Caco-2 (cell line): ENCODE measurements around the gene PLPP3. TPM values are rescaled to one million over a fixed set of nuclear protein-coding genes. Genes with fewer than 3 reads are reported as not detected.

Experiments used
- BruUV-seq: library from RNA; stranded (reverse); fragments of 400-500 nt; replicated peaks from 2 replicates; lab custom pipeline; 2021; lab: Mats Ljungman, UMichigan
- CTCF ChIA-PET: fragments of 300-600 bp; sonication (Branson Sonifier 250); formaldehyde crosslinking; loops from one replicate; lab custom pipeline; 2022; ENCODE audit warnings: antibody characterized with exemption; lab: Charles Lee
- POLR2A ChIA-PET: fragments of 300-600 bp; sonication (Branson Sonifier 250); formaldehyde crosslinking; loops from one replicate; lab custom pipeline; 2022; ENCODE audit warnings: antibody characterized with exemption; lab: Charles Lee
- DNase-seq, 2 experiments: peaks; one replicate each; pipeline versions ENCODE4 v3.0.0 to v3.0.0-alpha.2; 2020 to 2022
- H3K27me3 ChIP-seq: replicated peaks from 2 replicates; pipeline ENCODE4 v1.6.0; 2011; ENCODE audit warnings: low read length; ENCODE audit not compliant: control insufficient read depth, insufficient read depth
- H3K36me3 ChIP-seq: 2 replicates; pipeline ENCODE4 v1.5.1; 2011; ENCODE audit warnings: low read length; ENCODE audit not compliant: control insufficient read depth, insufficient read depth
- H3K4me1 ChIP-seq: fragments of 250-450 bp; sonication (Bioruptor Pico); 2 replicates; pipeline ENCODE4 v1.5.1; 2020; ENCODE audit warnings: mild to moderate bottlenecking
- H3K4me3 ChIP-seq: 2 replicates; pipeline ENCODE4 v1.5.1; 2011; ENCODE audit warnings: low read depth, mild to moderate bottlenecking, control low read depth, low read length
- H3K9me3 ChIP-seq: fragments of 250-450 bp; sonication (Bioruptor Pico); 2 replicates; pipeline ENCODE4 v1.5.1; 2020; ENCODE audit warnings: mild to moderate bottlenecking, moderate library complexity
- H3K27ac Mint-ChIP-seq: one replicate; pipeline ENCODE4 v1.8.0; 2022; ENCODE audit warnings: mixed read lengths; ENCODE audit not compliant: unreplicated experiment
- H3K27me3 Mint-ChIP-seq: one replicate; pipeline ENCODE4 v1.8.0; 2022; ENCODE audit warnings: mixed read lengths; ENCODE audit not compliant: insufficient read depth, unreplicated experiment
- H3K36me3 Mint-ChIP-seq: one replicate; pipeline ENCODE4 v1.8.0; 2022; ENCODE audit warnings: mild to moderate bottlenecking, mixed read lengths; ENCODE audit not compliant: insufficient read depth, unreplicated experiment
- H3K4me1 Mint-ChIP-seq: one replicate; pipeline ENCODE4 v1.8.0; 2022; ENCODE audit warnings: low read depth, mixed read lengths; ENCODE audit not compliant: unreplicated experiment
- H3K4me3 Mint-ChIP-seq: one replicate; pipeline ENCODE4 v1.8.0; 2022; ENCODE audit warnings: mild to moderate bottlenecking, moderate library complexity, mixed read lengths; ENCODE audit not compliant: unreplicated experiment
- H3K9me3 Mint-ChIP-seq: one replicate; pipeline ENCODE4 v1.8.0; 2022; ENCODE audit warnings: mixed read lengths; ENCODE audit not compliant: unreplicated experiment
- CTCF ChIP-seq, 2 experiments: fragments of 200-600 bp in 1 of 2; IDR thresholded peaks; 1 replicate in 1 of 2; 2 replicates in 1 of 2; pipeline versions ENCODE4 v1.5.1 to v1.8.0; 2011 to 2022; ENCODE audit warnings: antibody characterized with exemption in 1 of 2, control low read depth in 1 of 2, inconsistent platforms in 1 of 2, low read depth in 1 of 2, low read length in 1 of 2, mild to moderate bottlenecking in 1 of 2, moderate library complexity in 1 of 2; ENCODE audit not compliant: insufficient read depth in 1 of 2, severe bottlenecking in 1 of 2, unreplicated experiment in 1 of 2
- intact Hi-C: fragments of 100-400 bp; cut with micrococcal nuclease; formaldehyde crosslinking; loops from one replicate; pipeline ENCODE4 v1.10.0; 2022; ENCODE audit not compliant: unreplicated experiment
- total RNA-seq: library from RNA; stranded (reverse); gene quantifications from 2 replicates; pipeline ENCODE4 v1.2.3, GENCODE V29; 2022

PLPP3 gene
- total RNA-seq, 1 experiment from 2014 or later, result 41.0 TPM

- H3K27ac Mint-ChIP-seq, result no peak overlapping the region
- intact Hi-C loops, result no loop called here
- no peaks in the 10 kb centered on the region for H3K36me3 ChIP-seq
- no TSS peak for BruUV-seq
- ChIA-PET CTCF (no interaction called here), POLR2A (no interaction called here)
- H3K4me1 ChIP-seq, result peaks cover 12% of the 10 kb centered on the region
- H3K9me3 ChIP-seq, result no peaks in the 10 kb centered on the region
- no peak for TF ChIP-seq CTCF (IDR thresholded peaks at IDR 0.05; ENCODE audit: insufficient read depth in 1 of 2, low read depth in 1 of 2, low read length in 1 of 2, severe bottlenecking in 1 of 2, unreplicated experiment in 1 of 2)
- H3K36me3 Mint-ChIP-seq, result peaks cover 14% of the 10 kb centered on the region
- DNase-seq, result no peak
- no peaks in the 10 kb centered on the region for H3K9me3 Mint-ChIP-seq
- peaks cover 13% of the 10 kb centered on the region for H3K4me1 Mint-ChIP-seq
- no peak overlapping the region for H3K4me3 ChIP-seq
- no peaks in the 10 kb centered on the region for H3K27me3 Mint-ChIP-seq
- H3K27me3 ChIP-seq, result no peaks in the 10 kb centered on the region
- no peak overlapping the region for H3K4me3 Mint-ChIP-seq
Measured at GRCh38 chr1:56529801-56530200, 49.6 kb downstream of the PLPP3 start.

DNA sequence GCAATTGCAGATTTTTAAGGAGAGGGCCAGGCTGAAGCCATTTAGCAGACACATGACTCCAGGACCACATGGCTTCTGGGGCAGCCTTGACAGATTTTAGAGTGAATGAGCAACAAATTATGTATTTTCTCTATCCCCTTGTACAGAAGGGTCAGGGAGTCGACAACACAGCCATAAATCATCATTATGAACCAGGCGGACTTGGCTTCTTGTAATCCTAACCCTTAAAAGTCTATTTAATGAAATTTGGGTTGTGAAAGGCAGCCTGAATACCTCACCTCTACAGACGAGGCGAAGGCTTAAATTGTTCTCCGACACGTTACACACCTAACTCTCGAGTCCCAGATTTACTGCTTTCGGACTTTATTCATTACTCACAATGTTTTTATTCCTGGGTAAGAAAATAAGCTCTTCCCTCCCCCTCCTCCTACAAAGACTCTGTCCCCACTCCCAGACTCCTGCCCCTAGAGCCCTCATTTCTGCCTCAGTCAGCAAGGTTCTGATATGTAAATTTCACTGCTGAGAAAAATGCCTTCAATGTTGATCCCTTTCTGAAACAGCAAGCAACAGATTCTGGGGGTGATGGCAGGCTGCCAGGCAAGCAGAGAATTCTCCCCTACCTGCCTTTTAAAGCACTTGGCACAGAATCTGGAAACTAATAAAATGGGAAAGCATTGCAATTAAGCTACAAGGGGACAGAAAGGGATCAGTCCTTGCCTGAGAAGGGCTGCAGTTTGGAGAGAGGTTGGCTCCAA is 51.6 kb downstream of the PLPP3 start:
- no peak for DNase-seq
- H3K9me3 Mint-ChIP-seq, result no peaks in the 10 kb centered on the region
- Histone ChIP-seq H3K27me3 (no peaks in the 10 kb centered on the region), H3K9me3 (no peaks in the 10 kb centered on the region), H3K36me3 (no peaks in the 10 kb centered on the region; the same call in 1 of the 2 replicates), H3K4me3 (no peak overlapping the region), H3K4me1 (peaks cover 3% of the 10 kb centered on the region; the same call in 1 of the 2 replicates)
- no peak for TF ChIP-seq CTCF (IDR thresholded peaks at IDR 0.05; ENCODE audit: insufficient read depth in 1 of 2, low read depth in 1 of 2, low read length in 1 of 2, severe bottlenecking in 1 of 2, unreplicated experiment in 1 of 2)
- no peak overlapping the region for H3K4me3 Mint-ChIP-seq
- H3K4me1 Mint-ChIP-seq, result peaks cover 13% of the 10 kb centered on the region
- BruUV-seq, result no TSS peak
- intact Hi-C loops, result no loop called here
- peaks cover 32% of the 10 kb centered on the region for H3K36me3 Mint-ChIP-seq
- H3K27me3 Mint-ChIP-seq, result no peaks in the 10 kb centered on the region
- H3K27ac Mint-ChIP-seq, result peak overlapping the region; percentile 53
- POLR2A ChIA-PET, result no interaction called here
- CTCF ChIA-PET, result no interaction called here

GRCh38 chr1:56526571-56527174 is 52.7 kb downstream of the PLPP3 start:
- no peaks in the 10 kb centered on the region for H3K9me3 ChIP-seq
- Mint-ChIP-seq H3K4me3 (no peak overlapping the region), H3K27ac (no peak overlapping the region), H3K9me3 (no peaks in the 10 kb centered on the region), H3K4me1 (peaks cover 17% of the 10 kb centered on the region), H3K36me3 (peaks cover 41% of the 10 kb centered on the region), H3K27me3 (no peaks in the 10 kb centered on the region)
- intact Hi-C loops, result no loop called here
- H3K4me1 ChIP-seq, result peaks cover 7% of the 10 kb centered on the region; the same call in 1 of the 2 replicates
- no peak overlapping the region for H3K4me3 ChIP-seq
- no peak for TF ChIP-seq CTCF (IDR thresholded peaks at IDR 0.05; ENCODE audit: insufficient read depth in 1 of 2, low read depth in 1 of 2, low read length in 1 of 2, severe bottlenecking in 1 of 2, unreplicated experiment in 1 of 2)
- ChIA-PET CTCF (no interaction called here), POLR2A (no interaction called here)
- no peaks in the 10 kb centered on the region for H3K27me3 ChIP-seq
- BruUV-seq, result no TSS peak
- no peaks in the 10 kb centered on the region; the same call in 1 of the 2 replicates for H3K36me3 ChIP-seq
- no peak for DNase-seq
